ENCODE data around the gene FCHSD2.

The FCHSD2 gene

DNA sequence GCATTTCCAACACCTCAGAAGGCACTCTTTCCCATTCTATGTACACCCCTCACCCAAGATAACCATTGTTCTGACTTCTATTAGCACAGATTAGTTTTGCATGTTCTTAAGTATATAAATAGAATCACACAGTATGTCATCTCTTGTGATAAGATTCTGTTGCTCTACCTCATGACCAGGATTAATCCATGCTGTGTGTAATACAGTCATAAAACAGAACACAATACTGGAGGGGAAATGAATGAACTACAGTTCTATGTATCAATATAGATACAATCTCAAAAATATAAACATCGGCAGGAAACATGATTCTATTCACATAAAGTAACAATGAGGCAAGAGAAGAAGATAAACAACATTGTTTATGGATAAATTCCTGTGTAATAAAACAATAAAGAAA, 176.4 kb downstream of the FCHSD2 start:
- no peaks in the 10 kb centered on the region for H3K27me3 ChIP-seq (ENCODE audit: control insufficient read depth, insufficient read depth, low read length)
- H3K9me3 ChIP-seq (ENCODE audit: control insufficient read depth, insufficient read depth, low read length): no peaks in the 10 kb centered on the region
- H3K9ac ChIP-seq (ENCODE audit: low read depth, low read length): no peak overlapping the region
- no peaks in the 10 kb centered on the region for H3K4me1 ChIP-seq (ENCODE audit: control insufficient read depth, insufficient read depth, low read length)
- no peaks in the 10 kb centered on the region for H3K36me3 ChIP-seq (ENCODE audit: control insufficient read depth, insufficient read depth, low read length)
- no peak overlapping the region for H3K4me3 ChIP-seq (ENCODE audit: low read depth, low read length)

DNA sequence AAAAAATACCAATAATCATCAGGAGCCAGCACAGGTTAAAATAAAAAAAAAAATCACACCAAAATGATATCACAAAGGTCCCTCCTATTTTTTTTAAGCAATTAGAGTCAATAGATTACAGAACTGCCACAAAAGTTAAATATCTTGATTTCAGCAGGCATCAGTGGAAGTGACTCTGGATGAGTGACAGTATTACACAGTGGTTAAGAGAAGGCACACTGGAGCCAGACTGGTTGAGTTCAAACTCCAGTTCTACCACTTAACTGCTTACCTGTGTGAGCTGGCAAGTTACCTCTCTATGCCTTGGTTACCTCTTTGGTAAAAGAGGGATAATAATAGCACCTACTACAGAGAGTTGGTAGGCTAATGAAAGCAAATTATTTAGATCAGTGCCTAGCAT, 179.4 kb downstream of the FCHSD2 start:
- no peaks in the 10 kb centered on the region for H3K9me3 ChIP-seq (ENCODE audit: control insufficient read depth, insufficient read depth, low read length)
- H3K27me3 ChIP-seq (ENCODE audit: control insufficient read depth, insufficient read depth, low read length): no peaks in the 10 kb centered on the region
- H3K4me3 ChIP-seq (ENCODE audit: low read depth, low read length): no peak overlapping the region
- H3K36me3 ChIP-seq (ENCODE audit: control insufficient read depth, insufficient read depth, low read length): no peaks in the 10 kb centered on the region
- H3K9ac ChIP-seq (ENCODE audit: low read depth, low read length): no peak overlapping the region
- H3K4me1 ChIP-seq (ENCODE audit: control insufficient read depth, insufficient read depth, low read length): no peaks in the 10 kb centered on the region

DNA sequence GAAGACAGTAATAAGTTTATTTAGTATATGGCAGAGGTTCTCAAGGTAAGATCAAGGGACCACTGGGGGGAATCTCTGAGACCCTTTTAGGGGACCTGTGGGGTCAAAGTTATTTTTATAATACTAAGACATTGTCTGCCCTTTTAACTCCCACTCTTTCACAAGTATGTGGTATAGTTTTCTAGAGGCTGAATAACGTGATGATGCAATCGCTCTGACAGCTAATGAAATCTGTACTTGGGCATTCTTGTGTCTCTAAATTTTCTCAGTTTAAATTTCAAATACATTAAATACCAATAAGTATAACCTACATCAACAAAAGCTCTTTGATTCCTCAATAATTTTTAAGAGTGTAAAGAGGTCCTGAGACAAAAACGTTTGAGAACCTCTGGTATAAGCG, 180.0 kb downstream of the FCHSD2 start:
- Histone ChIP-seq H3K9me3 (ENCODE audit: control insufficient read depth, insufficient read depth, low read length) (no peaks in the 10 kb centered on the region), H3K36me3 (ENCODE audit: control insufficient read depth, insufficient read depth, low read length) (no peaks in the 10 kb centered on the region), H3K4me1 (ENCODE audit: control insufficient read depth, insufficient read depth, low read length) (no peaks in the 10 kb centered on the region), H3K4me3 (ENCODE audit: low read depth, low read length) (no peak overlapping the region), H3K9ac (ENCODE audit: low read depth, low read length) (no peak overlapping the region), H3K27me3 (ENCODE audit: control insufficient read depth, insufficient read depth, low read length) (no peaks in the 10 kb centered on the region)

DNA sequence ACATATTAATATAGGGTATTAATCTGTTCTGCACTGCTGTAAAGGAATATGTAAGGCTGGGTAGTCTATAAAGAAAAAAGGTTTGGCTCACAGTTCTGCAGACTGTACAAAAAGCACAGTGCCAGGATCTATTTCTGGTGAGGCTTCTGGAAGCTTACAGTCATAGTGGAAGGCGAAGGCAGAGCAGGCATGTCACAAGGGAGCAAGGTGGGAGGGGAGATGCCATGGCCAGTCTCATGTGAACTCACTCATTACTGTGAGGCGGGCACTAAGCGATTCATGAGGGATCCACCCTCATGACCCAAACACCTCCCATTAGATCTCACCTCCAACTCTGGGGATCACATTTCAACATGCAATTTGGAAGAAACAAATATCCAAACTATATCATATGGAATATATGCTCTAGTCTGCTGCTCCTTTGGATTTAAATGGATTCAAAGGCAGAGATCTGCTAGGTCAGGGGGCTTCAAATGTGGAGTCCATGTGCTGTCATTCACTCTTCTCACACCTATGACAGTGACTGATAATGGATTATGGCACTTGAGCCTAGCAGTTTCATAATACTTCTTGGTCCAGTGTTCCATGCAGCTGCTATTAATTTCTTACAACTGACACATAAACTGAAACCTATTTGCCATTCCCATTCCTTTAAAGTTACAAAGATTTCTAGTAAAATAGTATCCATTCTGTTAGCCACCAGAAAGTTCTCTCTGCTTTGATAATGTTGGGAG, 182.0 kb downstream of the FCHSD2 start:
- Histone ChIP-seq H3K36me3 (ENCODE audit: control insufficient read depth, insufficient read depth, low read length) (no peaks in the 10 kb centered on the region), H3K9me3 (ENCODE audit: control insufficient read depth, insufficient read depth, low read length) (no peaks in the 10 kb centered on the region), H3K4me3 (ENCODE audit: low read depth, low read length) (no peak overlapping the region), H3K4me1 (ENCODE audit: control insufficient read depth, insufficient read depth, low read length) (no peaks in the 10 kb centered on the region), H3K9ac (ENCODE audit: low read depth, low read length) (no peak overlapping the region), H3K27me3 (ENCODE audit: control insufficient read depth, insufficient read depth, low read length) (no peaks in the 10 kb centered on the region)

DNA sequence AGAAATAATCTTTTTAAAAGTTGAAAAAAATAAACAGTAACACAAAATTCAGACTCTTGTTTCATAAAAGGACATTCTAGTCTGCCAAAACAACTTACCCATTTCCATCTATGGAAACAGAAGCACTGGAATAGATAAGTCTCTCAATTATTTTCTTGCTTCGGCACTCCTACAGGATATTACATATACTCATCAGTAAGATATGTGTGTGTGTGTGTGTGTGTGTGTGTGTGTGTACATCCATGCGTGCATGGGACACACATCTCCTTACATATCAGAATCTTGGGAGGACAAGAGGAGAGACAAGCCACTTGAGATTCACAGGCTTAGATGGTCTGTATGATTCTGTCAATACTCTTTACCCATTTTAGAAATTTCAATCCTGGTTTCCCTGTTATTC, 183.3 kb downstream of the FCHSD2 start:
- Histone ChIP-seq H3K36me3 (ENCODE audit: control insufficient read depth, insufficient read depth, low read length) (no peaks in the 10 kb centered on the region), H3K9ac (ENCODE audit: low read depth, low read length) (no peak overlapping the region), H3K27me3 (ENCODE audit: control insufficient read depth, insufficient read depth, low read length) (no peaks in the 10 kb centered on the region), H3K4me3 (ENCODE audit: low read depth, low read length) (no peak overlapping the region), H3K4me1 (ENCODE audit: control insufficient read depth, insufficient read depth, low read length) (no peaks in the 10 kb centered on the region), H3K9me3 (ENCODE audit: control insufficient read depth, insufficient read depth, low read length) (no peaks in the 10 kb centered on the region)

DNA sequence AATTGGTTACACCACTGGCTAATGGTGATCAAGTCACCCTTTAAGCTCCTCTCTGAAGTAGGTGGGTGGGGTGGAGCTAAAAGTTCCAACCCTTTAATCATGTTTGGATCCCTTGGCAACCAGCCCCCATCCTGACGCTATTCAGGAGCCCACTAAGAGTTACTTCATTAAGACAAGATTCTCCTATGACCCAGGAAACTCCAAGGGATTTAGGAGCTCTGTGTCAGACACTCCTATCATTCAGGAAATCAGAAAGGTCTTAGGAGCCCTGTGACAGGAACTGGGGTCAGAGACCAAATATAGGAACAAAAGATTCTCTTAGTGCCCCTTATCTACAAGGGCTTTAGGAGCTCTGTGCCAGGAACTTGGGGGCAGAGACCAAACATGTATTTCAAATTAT, 186.7 kb downstream of the FCHSD2 start:
- no peaks in the 10 kb centered on the region for H3K27me3 ChIP-seq (ENCODE audit: control insufficient read depth, insufficient read depth, low read length)
- no peaks in the 10 kb centered on the region for H3K36me3 ChIP-seq (ENCODE audit: control insufficient read depth, insufficient read depth, low read length)
- no peak overlapping the region for H3K9ac ChIP-seq (ENCODE audit: low read depth, low read length)
- no peaks in the 10 kb centered on the region for H3K9me3 ChIP-seq (ENCODE audit: control insufficient read depth, insufficient read depth, low read length)
- no peak overlapping the region for H3K4me3 ChIP-seq (ENCODE audit: low read depth, low read length)
- peaks cover 2% of the 10 kb centered on the region for H3K4me1 ChIP-seq (ENCODE audit: control insufficient read depth, insufficient read depth, low read length)

DNA sequence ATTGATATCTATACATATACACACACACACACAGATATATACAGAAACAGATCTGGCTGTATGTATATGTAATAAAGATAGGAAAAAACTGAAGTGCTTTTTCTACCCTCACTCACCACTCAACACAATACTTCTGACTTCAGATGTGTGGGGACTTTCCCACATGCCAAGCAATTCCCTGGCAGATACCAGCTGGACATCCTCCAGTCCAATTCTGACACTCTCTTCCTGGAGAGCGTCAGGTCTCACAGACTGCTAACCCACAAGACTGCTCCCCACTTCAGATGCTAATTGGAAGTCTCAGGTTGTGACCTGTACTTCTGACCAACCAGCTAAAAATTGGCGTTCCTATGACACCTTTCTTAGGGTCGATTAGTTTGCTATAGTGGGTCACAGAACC, 187.3 kb downstream of the FCHSD2 start:
- no peaks in the 10 kb centered on the region for H3K27me3 ChIP-seq (ENCODE audit: control insufficient read depth, insufficient read depth, low read length)
- no peak overlapping the region for H3K4me3 ChIP-seq (ENCODE audit: low read depth, low read length)
- H3K36me3 ChIP-seq (ENCODE audit: control insufficient read depth, insufficient read depth, low read length): no peaks in the 10 kb centered on the region
- no peaks in the 10 kb centered on the region for H3K9me3 ChIP-seq (ENCODE audit: control insufficient read depth, insufficient read depth, low read length)
- H3K9ac ChIP-seq (ENCODE audit: low read depth, low read length): no peak overlapping the region
- peaks cover 2% of the 10 kb centered on the region for H3K4me1 ChIP-seq (ENCODE audit: control insufficient read depth, insufficient read depth, low read length)

DNA sequence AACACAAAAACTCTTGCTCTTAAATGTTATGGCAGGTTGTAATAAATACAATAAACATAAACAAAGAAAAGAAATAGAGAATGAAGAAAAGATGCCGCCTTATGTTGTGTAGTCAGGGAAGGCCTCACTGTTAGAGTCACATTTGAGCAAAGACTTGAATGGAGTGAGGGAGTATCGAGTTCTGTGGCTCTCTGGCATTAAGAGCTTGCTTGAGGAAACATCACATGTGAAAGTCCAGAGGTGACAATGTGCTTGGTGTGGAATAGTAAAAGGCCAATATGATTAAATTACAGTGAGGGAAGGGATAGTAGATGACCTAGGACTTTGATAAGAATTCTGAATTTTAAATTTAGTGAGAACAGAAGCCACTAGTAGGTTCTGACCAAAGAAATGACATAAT, 188.5 kb downstream of the FCHSD2 start:
- H3K4me1 ChIP-seq (ENCODE audit: control insufficient read depth, insufficient read depth, low read length): peaks cover 2% of the 10 kb centered on the region

DNA sequence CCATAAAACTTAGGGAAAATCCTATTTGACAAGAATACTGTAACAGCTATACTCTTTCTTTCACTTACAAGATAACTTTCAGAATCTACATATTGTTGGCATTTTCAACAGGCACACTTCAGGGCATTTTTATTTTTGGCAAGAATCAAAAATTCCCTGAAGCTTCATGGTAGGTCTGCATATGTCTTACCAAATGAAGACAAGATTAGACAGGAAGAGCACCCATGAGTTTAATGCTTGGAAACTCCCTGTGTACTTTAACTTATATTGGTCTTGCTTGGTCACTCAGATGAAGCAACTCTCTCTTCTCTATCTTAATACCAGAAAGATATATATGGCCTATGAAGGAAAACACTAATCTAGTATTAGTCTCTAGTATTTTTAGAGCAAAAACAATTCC, 190.2 kb downstream of the FCHSD2 start:
- peaks cover 2% of the 10 kb centered on the region for H3K4me1 ChIP-seq (ENCODE audit: control insufficient read depth, insufficient read depth, low read length)
- H3K27me3 ChIP-seq (ENCODE audit: control insufficient read depth, insufficient read depth, low read length): no peaks in the 10 kb centered on the region
- H3K36me3 ChIP-seq (ENCODE audit: control insufficient read depth, insufficient read depth, low read length): no peaks in the 10 kb centered on the region
- H3K4me3 ChIP-seq (ENCODE audit: low read depth, low read length): no peak overlapping the region
- no peaks in the 10 kb centered on the region for H3K9me3 ChIP-seq (ENCODE audit: control insufficient read depth, insufficient read depth, low read length)
- no peak overlapping the region for H3K9ac ChIP-seq (ENCODE audit: low read depth, low read length)

More for the DNA sequence above, 188.5 kb downstream of the FCHSD2 start:
- Histone ChIP-seq H3K36me3 (ENCODE audit: control insufficient read depth, insufficient read depth, low read length) (no peaks in the 10 kb centered on the region), H3K27me3 (ENCODE audit: control insufficient read depth, insufficient read depth, low read length) (no peaks in the 10 kb centered on the region), H3K4me3 (ENCODE audit: low read depth, low read length) (no peak overlapping the region), H3K9me3 (ENCODE audit: control insufficient read depth, insufficient read depth, low read length) (no peaks in the 10 kb centered on the region), H3K9ac (ENCODE audit: low read depth, low read length) (no peak overlapping the region)

DNA sequence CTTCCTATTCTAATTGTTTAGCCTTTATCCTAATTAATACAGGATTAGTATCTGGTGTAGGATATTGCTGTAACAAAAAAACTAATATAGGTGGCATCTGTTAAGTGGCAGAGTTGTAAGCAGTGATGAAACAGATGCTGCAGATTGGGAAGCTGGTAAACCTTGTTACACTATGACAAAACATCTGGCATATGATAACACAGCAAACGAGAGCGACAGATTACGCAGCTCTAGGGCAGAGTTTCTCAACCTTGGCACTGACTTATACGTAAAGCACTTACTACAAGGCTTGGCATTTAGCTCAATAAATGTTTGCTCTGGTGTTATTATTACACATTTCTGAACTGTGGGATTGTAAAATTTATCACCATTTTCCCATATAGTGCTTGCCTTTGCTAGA, 190.9 kb downstream of the FCHSD2 start:
- Histone ChIP-seq H3K4me3 (ENCODE audit: low read depth, low read length) (no peak overlapping the region), H3K27me3 (ENCODE audit: control insufficient read depth, insufficient read depth, low read length) (no peaks in the 10 kb centered on the region), H3K9ac (ENCODE audit: low read depth, low read length) (no peak overlapping the region), H3K36me3 (ENCODE audit: control insufficient read depth, insufficient read depth, low read length) (no peaks in the 10 kb centered on the region), H3K9me3 (ENCODE audit: control insufficient read depth, insufficient read depth, low read length) (no peaks in the 10 kb centered on the region), H3K4me1 (ENCODE audit: control insufficient read depth, insufficient read depth, low read length) (peaks cover 2% of the 10 kb centered on the region)

DNA sequence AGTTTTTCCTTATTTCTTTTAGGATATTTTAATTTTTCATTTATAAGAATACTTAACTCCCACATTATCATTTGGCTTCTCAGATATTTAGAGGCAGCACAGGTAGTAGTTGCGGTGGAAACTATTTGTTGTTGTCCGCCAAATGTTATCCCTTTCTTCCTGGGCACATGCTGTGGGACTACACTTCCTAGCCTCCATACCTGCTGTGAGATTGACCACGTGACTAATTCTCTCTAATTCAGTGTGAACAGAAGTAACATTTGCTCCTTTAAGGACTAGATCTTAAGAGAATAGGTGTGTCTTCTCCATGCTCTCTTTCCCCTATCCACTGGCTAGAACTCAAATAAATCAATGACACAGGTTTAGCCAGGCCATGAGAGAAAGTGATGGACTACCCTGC, 191.4 kb downstream of the FCHSD2 start:
- Histone ChIP-seq H3K9ac (ENCODE audit: low read depth, low read length) (no peak overlapping the region), H3K36me3 (ENCODE audit: control insufficient read depth, insufficient read depth, low read length) (no peaks in the 10 kb centered on the region), H3K9me3 (ENCODE audit: control insufficient read depth, insufficient read depth, low read length) (no peaks in the 10 kb centered on the region), H3K4me1 (ENCODE audit: control insufficient read depth, insufficient read depth, low read length) (peaks cover 2% of the 10 kb centered on the region), H3K27me3 (ENCODE audit: control insufficient read depth, insufficient read depth, low read length) (no peaks in the 10 kb centered on the region), H3K4me3 (ENCODE audit: low read depth, low read length) (no peak overlapping the region)

DNA sequence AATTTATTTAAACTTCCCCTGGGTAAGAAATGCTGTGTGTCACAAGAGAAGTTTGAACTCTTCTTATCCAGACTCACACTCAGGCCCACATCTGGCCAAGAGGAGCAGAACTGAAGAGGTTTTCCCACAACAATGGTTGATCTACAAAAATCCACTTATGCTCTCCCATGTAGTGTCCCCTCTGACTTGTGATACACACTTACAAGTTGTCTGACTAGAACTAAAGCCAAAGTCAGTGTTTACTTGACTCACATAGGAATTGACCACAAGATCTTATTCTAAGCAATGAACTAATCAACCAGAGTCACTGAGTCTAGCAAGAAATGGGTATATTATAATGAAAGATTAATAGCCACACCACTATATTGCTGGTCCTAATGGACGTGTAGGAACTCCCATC, 194.9 kb downstream of the FCHSD2 start:
- no peaks in the 10 kb centered on the region for H3K27me3 ChIP-seq (ENCODE audit: control insufficient read depth, insufficient read depth, low read length)
- H3K9ac ChIP-seq (ENCODE audit: low read depth, low read length): no peak overlapping the region
- no peaks in the 10 kb centered on the region for H3K36me3 ChIP-seq (ENCODE audit: control insufficient read depth, insufficient read depth, low read length)
- no peak overlapping the region for H3K4me3 ChIP-seq (ENCODE audit: low read depth, low read length)
- H3K4me1 ChIP-seq (ENCODE audit: control insufficient read depth, insufficient read depth, low read length): peaks cover 2% of the 10 kb centered on the region
- no peaks in the 10 kb centered on the region for H3K9me3 ChIP-seq (ENCODE audit: control insufficient read depth, insufficient read depth, low read length)
